Measurements from ENCODE around the gene RNF43. TPM values are rescaled to one million over a fixed set of nuclear protein-coding genes. Genes with fewer than 3 reads are reported as not detected.

RNF43 gene
- total and polyA plus RNA-seq, 2 of the 13 experiments (the other 11 are each of a cell fraction or from before 2014, with no cell fraction given), result 31.0 to 53.4 TPM

DNA sequence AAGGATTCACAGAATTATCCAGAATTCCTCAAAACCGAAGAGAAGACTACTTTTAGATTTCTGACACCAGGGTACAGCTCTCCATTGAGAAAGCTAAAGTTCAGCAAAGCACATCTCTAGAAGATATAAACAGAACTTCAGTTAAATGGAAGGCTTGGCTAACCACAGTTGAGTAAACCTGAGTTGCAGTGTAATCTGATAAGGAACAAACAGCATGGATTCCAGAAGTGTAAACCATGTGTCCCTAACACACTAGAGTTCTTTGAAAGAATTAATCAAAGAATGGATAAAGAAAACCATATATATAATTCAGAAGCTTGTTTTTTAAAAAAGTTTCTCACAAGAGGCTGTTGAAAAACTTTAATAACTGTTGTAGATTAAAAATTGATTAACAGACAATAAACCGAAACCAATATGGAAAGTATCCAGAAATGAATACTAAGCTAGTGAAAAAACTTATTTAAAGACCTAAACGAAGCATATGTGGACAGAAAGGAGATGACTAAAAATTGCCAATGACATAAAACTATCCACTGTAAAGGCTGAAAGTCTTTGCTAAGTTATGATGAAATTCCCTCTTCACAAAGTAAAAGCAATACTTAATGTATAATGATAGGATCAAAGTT is 4.3 kb downstream of the RNF43 start (continued):
- TF ChIP-seq, protein P1, sequence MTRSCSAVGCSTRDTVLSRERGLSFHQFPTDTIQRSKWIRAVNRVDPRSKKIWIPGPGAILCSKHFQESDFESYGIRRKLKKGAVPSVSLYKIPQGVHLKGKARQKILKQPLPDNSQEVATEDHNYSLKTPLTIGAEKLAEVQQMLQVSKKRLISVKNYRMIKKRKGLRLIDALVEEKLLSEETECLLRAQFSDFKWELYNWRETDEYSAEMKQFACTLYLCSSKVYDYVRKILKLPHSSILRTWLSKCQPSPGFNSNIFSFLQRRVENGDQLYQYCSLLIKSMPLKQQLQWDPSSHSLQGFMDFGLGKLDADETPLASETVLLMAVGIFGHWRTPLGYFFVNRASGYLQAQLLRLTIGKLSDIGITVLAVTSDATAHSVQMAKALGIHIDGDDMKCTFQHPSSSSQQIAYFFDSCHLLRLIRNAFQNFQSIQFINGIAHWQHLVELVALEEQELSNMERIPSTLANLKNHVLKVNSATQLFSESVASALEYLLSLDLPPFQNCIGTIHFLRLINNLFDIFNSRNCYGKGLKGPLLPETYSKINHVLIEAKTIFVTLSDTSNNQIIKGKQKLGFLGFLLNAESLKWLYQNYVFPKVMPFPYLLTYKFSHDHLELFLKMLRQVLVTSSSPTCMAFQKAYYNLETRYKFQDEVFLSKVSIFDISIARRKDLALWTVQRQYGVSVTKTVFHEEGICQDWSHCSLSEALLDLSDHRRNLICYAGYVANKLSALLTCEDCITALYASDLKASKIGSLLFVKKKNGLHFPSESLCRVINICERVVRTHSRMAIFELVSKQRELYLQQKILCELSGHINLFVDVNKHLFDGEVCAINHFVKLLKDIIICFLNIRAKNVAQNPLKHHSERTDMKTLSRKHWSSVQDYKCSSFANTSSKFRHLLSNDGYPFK (CRISPR knock-in tag; IDR thresholded peaks at IDR 0.05; ENCODE audit: borderline replicate concordance), result no peak
- TF ChIP-seq KMT2A (CRISPR knock-in tag; IDR thresholded peaks at IDR 0.05), result peak; percentile 75; the same call in 1 of the 2 replicates
- TF ChIP-seq ZNF572 (CRISPR knock-in tag; IDR thresholded peaks at IDR 0.05), result no peak
- TF ChIP-seq ZNF326 (CRISPR knock-in tag; IDR thresholded peaks at IDR 0.05; ENCODE audit: borderline replicate concordance), result no peak
- TF ChIP-seq, protein P2, sequence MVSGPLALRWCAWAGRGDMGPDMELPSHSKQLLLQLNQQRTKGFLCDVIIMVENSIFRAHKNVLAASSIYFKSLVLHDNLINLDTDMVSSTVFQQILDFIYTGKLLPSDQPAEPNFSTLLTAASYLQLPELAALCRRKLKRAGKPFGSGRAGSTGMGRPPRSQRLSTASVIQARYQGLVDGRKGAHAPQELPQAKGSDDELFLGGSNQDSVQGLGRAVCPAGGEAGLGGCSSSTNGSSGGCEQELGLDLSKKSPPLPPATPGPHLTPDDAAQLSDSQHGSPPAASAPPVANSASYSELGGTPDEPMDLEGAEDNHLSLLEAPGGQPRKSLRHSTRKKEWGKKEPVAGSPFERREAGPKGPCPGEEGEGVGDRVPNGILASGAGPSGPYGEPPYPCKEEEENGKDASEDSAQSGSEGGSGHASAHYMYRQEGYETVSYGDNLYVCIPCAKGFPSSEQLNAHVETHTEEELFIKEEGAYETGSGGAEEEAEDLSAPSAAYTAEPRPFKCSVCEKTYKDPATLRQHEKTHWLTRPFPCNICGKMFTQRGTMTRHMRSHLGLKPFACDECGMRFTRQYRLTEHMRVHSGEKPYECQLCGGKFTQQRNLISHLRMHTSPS (CRISPR knock-in tag; IDR thresholded peaks at IDR 0.05; ENCODE audit: low read depth), result no peak
- TF ChIP-seq, protein P3, sequence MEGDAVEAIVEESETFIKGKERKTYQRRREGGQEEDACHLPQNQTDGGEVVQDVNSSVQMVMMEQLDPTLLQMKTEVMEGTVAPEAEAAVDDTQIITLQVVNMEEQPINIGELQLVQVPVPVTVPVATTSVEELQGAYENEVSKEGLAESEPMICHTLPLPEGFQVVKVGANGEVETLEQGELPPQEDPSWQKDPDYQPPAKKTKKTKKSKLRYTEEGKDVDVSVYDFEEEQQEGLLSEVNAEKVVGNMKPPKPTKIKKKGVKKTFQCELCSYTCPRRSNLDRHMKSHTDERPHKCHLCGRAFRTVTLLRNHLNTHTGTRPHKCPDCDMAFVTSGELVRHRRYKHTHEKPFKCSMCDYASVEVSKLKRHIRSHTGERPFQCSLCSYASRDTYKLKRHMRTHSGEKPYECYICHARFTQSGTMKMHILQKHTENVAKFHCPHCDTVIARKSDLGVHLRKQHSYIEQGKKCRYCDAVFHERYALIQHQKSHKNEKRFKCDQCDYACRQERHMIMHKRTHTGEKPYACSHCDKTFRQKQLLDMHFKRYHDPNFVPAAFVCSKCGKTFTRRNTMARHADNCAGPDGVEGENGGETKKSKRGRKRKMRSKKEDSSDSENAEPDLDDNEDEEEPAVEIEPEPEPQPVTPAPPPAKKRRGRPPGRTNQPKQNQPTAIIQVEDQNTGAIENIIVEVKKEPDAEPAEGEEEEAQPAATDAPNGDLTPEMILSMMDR (CRISPR knock-in tag; IDR thresholded peaks at IDR 0.05), result no peak
- no peak for TF ChIP-seq ZNF672 (CRISPR knock-in tag; IDR thresholded peaks at IDR 0.05)
- peak; percentile 47; the same call in 1 of the 2 replicates for TF ChIP-seq THAP11 (CRISPR knock-in tag; IDR thresholded peaks at IDR 0.05)
- TF ChIP-seq, protein P4, sequence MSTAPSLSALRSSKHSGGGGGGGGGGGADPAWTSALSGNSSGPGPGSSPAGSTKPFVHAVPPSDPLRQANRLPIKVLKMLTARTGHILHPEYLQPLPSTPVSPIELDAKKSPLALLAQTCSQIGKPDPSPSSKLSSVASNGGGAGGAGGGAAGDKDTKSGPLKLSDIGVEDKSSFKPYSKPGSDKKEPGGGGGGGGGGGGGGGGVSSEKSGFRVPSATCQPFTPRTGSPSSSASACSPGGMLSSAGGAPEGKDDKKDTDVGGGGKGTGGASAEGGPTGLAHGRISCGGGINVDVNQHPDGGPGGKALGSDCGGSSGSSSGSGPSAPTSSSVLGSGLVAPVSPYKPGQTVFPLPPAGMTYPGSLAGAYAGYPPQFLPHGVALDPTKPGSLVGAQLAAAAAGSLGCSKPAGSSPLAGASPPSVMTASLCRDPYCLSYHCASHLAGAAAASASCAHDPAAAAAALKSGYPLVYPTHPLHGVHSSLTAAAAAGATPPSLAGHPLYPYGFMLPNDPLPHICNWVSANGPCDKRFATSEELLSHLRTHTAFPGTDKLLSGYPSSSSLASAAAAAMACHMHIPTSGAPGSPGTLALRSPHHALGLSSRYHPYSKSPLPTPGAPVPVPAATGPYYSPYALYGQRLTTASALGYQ (CRISPR knock-in tag; IDR thresholded peaks at IDR 0.05), result peak; percentile 60; the same call in 1 of the 2 replicates
- no peak for TF ChIP-seq ZNF451 (CRISPR knock-in tag; IDR thresholded peaks at IDR 0.05)
- no peak for TF ChIP-seq EED (CRISPR knock-in tag; IDR thresholded peaks at IDR 0.05)
- TF ChIP-seq ZNF160 (CRISPR knock-in tag; IDR thresholded peaks at IDR 0.05), result no peak
- TF ChIP-seq GZF1 (CRISPR knock-in tag; IDR thresholded peaks at IDR 0.05), result no peak
- TF ChIP-seq, protein P5, sequence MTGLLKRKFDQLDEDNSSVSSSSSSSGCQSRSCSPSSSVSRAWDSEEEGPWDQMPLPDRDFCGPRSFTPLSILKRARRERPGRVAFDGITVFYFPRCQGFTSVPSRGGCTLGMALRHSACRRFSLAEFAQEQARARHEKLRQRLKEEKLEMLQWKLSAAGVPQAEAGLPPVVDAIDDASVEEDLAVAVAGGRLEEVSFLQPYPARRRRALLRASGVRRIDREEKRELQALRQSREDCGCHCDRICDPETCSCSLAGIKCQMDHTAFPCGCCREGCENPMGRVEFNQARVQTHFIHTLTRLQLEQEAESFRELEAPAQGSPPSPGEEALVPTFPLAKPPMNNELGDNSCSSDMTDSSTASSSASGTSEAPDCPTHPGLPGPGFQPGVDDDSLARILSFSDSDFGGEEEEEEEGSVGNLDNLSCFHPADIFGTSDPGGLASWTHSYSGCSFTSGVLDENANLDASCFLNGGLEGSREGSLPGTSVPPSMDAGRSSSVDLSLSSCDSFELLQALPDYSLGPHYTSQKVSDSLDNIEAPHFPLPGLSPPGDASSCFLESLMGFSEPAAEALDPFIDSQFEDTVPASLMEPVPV (CRISPR knock-in tag; IDR thresholded peaks at IDR 0.05), result no peak
- TF ChIP-seq, protein P6, sequence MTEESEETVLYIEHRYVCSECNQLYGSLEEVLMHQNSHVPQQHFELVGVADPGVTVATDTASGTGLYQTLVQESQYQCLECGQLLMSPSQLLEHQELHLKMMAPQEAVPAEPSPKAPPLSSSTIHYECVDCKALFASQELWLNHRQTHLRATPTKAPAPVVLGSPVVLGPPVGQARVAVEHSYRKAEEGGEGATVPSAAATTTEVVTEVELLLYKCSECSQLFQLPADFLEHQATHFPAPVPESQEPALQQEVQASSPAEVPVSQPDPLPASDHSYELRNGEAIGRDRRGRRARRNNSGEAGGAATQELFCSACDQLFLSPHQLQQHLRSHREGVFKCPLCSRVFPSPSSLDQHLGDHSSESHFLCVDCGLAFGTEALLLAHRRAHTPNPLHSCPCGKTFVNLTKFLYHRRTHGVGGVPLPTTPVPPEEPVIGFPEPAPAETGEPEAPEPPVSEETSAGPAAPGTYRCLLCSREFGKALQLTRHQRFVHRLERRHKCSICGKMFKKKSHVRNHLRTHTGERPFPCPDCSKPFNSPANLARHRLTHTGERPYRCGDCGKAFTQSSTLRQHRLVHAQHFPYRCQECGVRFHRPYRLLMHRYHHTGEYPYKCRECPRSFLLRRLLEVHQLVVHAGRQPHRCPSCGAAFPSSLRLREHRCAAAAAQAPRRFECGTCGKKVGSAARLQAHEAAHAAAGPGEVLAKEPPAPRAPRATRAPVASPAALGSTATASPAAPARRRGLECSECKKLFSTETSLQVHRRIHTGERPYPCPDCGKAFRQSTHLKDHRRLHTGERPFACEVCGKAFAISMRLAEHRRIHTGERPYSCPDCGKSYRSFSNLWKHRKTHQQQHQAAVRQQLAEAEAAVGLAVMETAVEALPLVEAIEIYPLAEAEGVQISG (CRISPR knock-in tag; IDR thresholded peaks at IDR 0.05), result no peak
- no peak for TF ChIP-seq ZC3H13 (CRISPR knock-in tag; IDR thresholded peaks at IDR 0.05)
